Gastroesophageal sphincter (tissue), 4 donors: ENCODE measurements around the gene TNC. TPM values are rescaled to one million over a fixed set of nuclear protein-coding genes. Genes with fewer than 3 reads are reported as not detected.

Source experiments
- ATAC-seq: fragments of 150-250 bp; one replicate; pipeline ENCODE4 v1.9.1; 2016; ENCODE audit warnings: mild to moderate bottlenecking, moderate library complexity
- H3K27ac ChIP-seq, 4 donors: fragments of 200-600 bp; sonication (generic) in 3 of 4; 1 replicate in 3 of 4; 2 replicates in 1 of 4; pipeline ENCODE4 v1.5.1; 2016 to 2019
- H3K27me3 ChIP-seq: fragments of 200-600 bp; sonication (generic); one replicate; pipeline ENCODE4 v1.5.1; 2019
- H3K36me3 ChIP-seq, 2 donors: fragments of 200-600 bp; sonication (generic); one replicate each; pipeline ENCODE4 v1.5.1; 2019; ENCODE audit warnings: control low read depth in 1 of 2
- H3K4me1 ChIP-seq, 3 donors: fragments of 200-600 bp; sonication (generic); 1 replicate in 2 of 3; 2 replicates in 1 of 3; pipeline ENCODE4 v1.5.1; 2016 to 2019; ENCODE audit warnings: control low read depth in 2 of 3
- H3K4me3 ChIP-seq, 2 donors: fragments of 200-600 bp; sonication (generic); one replicate each; pipeline ENCODE4 v1.5.1; 2019; ENCODE audit warnings: mild to moderate bottlenecking in 1 of 2, moderate library complexity in 1 of 2
- H3K9me3 ChIP-seq, 3 donors: fragments of 200-600 bp; sonication (generic); one replicate each; pipeline ENCODE4 v1.5.1; 2017 to 2019; ENCODE audit warnings: control low read depth in 2 of 3
- CTCF ChIP-seq, 4 experiments: fragments of 200-600 bp in 2 of 4; fragments of 450-650 bp in 2 of 4; sonication (generic) in 1 of 4; IDR thresholded peaks; one replicate each; pipeline ENCODE4 v1.5.1; 2017 to 2019; ENCODE audit warnings: antibody characterized with exemption in 4 of 4, mild to moderate bottlenecking in 2 of 4, moderate library complexity in 2 of 4
- EP300 ChIP-seq: sonication (generic); formaldehyde crosslinking; IDR thresholded peaks from one replicate; pipeline ENCODE4 v1.6.1; 2017; ENCODE audit warnings: antibody characterized with exemption, mild to moderate bottlenecking
- POLR2A ChIP-seq, 2 donors: fragments of 450-650 bp; IDR thresholded peaks; one replicate each; pipeline ENCODE4 v1.6.1; 2017; ENCODE audit warnings: antibody characterized with exemption in 2 of 2, mild to moderate bottlenecking in 2 of 2, moderate library complexity in 1 of 2
- POLR2AphosphoS5 ChIP-seq: sonication (generic); formaldehyde crosslinking; IDR thresholded peaks from one replicate; pipeline ENCODE4 v1.6.1; 2017; ENCODE audit warnings: antibody characterized with exemption
- WGBS, 2 donors: methylation state at CpG; one replicate each; pipeline ENCODE4 v1.1.5; 2018; ENCODE audit warnings: low coverage in 1 of 2; 5-methylcytosine and 5-hydroxymethylcytosine counted together
- total RNA-seq, 4 donors: library from RNA; depleted of rRNA; stranded (reverse); fragments of >200 nt; gene quantifications; one replicate each; pipeline ENCODE4 v1.1.0, GENCODE V29; 2016

TNC gene
- total RNA-seq, 4 donors from 2014 or later: 194 to 799 (median 466) TPM

- TF ChIP-seq POLR2AphosphoS5 (no peak), POLR2A (IDR thresholded peaks at IDR 0.05) (no peak), EP300 (no peak), CTCF (IDR thresholded peaks at IDR 0.05) (no peak)
- no peaks in the 10 kb centered on the region for H3K9me3 ChIP-seq
- no peaks in the 10 kb centered on the region for H3K27me3 ChIP-seq
- H3K4me3 ChIP-seq: no peak overlapping the region
- no peaks in the 10 kb centered on the region for H3K36me3 ChIP-seq
- WGBS, 2 donors: 47 to 88% methylated on average over 3 of the region's 3 CpGs
- H3K27ac ChIP-seq: no peak overlapping the region
- no peaks in the 10 kb centered on the region for H3K4me1 ChIP-seq
- no peak for ATAC-seq
These were observed 145.3 kb downstream of the TNC start for GRCh38 chr9:114972510-114973136.

Other genes with a start within 250 kb of the TNC start
- 1 to 10 TPM in 3 of 4 donors, under 1 TPM in 1; 0.54 to 3.9 (median 2.0) TPM for gene TNFSF8, start 187.6 kb downstream of the TNC start, total RNA-seq